K562 (cell line): ENCODE results near the gene SPHKAP. TPM values are rescaled to one million over a fixed set of nuclear protein-coding genes. Genes with fewer than 3 reads are reported as not detected.

ENCODE experiments used
- ATAC-seq: fragments of 200-7000 bp; cut with Tn5 transposase; 3 replicates; pipeline ENCODE4 v1.9.1; 2020; ENCODE audit warnings: moderate library complexity
- BruUV-seq: library from RNA; stranded (reverse); fragments of 400-500 nt; replicated peaks from 2 replicates; lab custom pipeline; 2021; lab: Mats Ljungman, UMichigan
- CTCF ChIA-PET: fragments of 300-600 bp; formaldehyde crosslinking; extraction: SDS; loops from one replicate; lab custom pipeline; 2021; ENCODE audit warnings: low intra/inter-chr PET ratio; lab: Yijun Ruan, JAX
- POLR2A ChIA-PET: fragments of 300-600, 350-650 bp; sonication (Branson Sonifier 250); formaldehyde crosslinking; extraction: SDS; loops from one replicate; lab custom pipeline; 2021; ENCODE audit warnings: antibody characterized with exemption, inconsistent platforms; lab: Yijun Ruan, JAX
- DNase-seq, 4 experiments: peaks; one replicate each; pipeline versions ENCODE4 v3.0.0 to v3.0.0-alpha.2; 2011 to 2018; ENCODE audit warnings: low spot score in 3 of 4, mixed read lengths in 3 of 4; ENCODE audit errors: extremely low read depth in 1 of 4
- FAIRE-seq: peaks from 2 replicates; lab custom pipeline; 2011; peaks lifted over from hg19 to GRCh38; lab: Jason Lieb, UNC
- H2AFZ ChIP-seq: 2 replicates; pipeline ENCODE4 v1.6.0; 2011; ENCODE audit warnings: low read depth, low read length, control low read depth, inconsistent platforms
- H3K27ac ChIP-seq: fragments of 200-600 bp; 3 replicates; pipeline ENCODE4 v1.8.0; 2011; ENCODE audit warnings: low read depth, mild to moderate bottlenecking, control low read depth, inconsistent platforms, low read length, moderate library complexity, mixed read lengths; ENCODE audit errors: extremely low read depth
- H3K27me3 ChIP-seq, 2 experiments: fragments of 300-600 bp in 1 of 2; 2 replicates in 1 of 2; 3 replicates in 1 of 2; pipeline versions ENCODE4 v1.6.0 to v1.8.0; 2011; ENCODE audit warnings: inconsistent platforms in 2 of 2, low read length in 2 of 2, mild to moderate bottlenecking in 1 of 2, mixed read lengths in 1 of 2, moderate library complexity in 1 of 2; ENCODE audit not compliant: control insufficient read depth in 2 of 2, insufficient read depth in 2 of 2
- H3K36me3 ChIP-seq: fragments of 300-600 bp; 3 replicates; pipeline ENCODE4 v1.8.0; 2011; ENCODE audit warnings: mild to moderate bottlenecking, low read length, inconsistent platforms; ENCODE audit not compliant: control insufficient read depth, insufficient read depth
- H3K4me1 ChIP-seq, 2 experiments: fragments of 200-600 bp in 1 of 2; replicated peaks in 1 of 2; 2 replicates in 1 of 2; 3 replicates in 1 of 2; pipeline versions ENCODE4 v1.5.1 to v1.8.0; 2011; ENCODE audit warnings: inconsistent platforms in 2 of 2, low read length in 2 of 2, mild to moderate bottlenecking in 1 of 2, mixed read lengths in 1 of 2, moderate library complexity in 1 of 2; ENCODE audit not compliant: control insufficient read depth in 2 of 2, insufficient read depth in 2 of 2
- H3K4me2 ChIP-seq: 2 replicates; pipeline ENCODE4 v1.6.1; 2011; ENCODE audit warnings: low read length, control low read depth, inconsistent platforms, mixed read lengths; ENCODE audit not compliant: insufficient read depth
- H3K4me3 ChIP-seq: fragments of 200-600 bp; sonication (generic), shearing (Covaris generic); 2 replicates; pipeline ENCODE4 v1.5.1; 2016; ENCODE audit warnings: control low read depth, inconsistent platforms
- H3K79me2 ChIP-seq: fragments of 200-600 bp; 3 replicates; pipeline ENCODE4 v1.8.0; 2011; ENCODE audit warnings: low read length, inconsistent platforms; ENCODE audit not compliant: control insufficient read depth, insufficient read depth
- H3K9ac ChIP-seq, 2 experiments: 2 replicates each; pipeline versions ENCODE4 v1.6.0 to v1.6.1; 2011; ENCODE audit warnings: low read depth in 2 of 2, low read length in 2 of 2, control low read depth in 1 of 2, inconsistent platforms in 1 of 2, mild to moderate bottlenecking in 1 of 2, mixed read lengths in 1 of 2; ENCODE audit not compliant: insufficient read depth in 1 of 2
- H3K9me1 ChIP-seq: one replicate; pipeline ENCODE4 v1.6.0; 2011; ENCODE audit warnings: inconsistent platforms, mild to moderate bottlenecking, low read length, moderate library complexity; ENCODE audit not compliant: control insufficient read depth, insufficient read depth
- H3K9me3 ChIP-seq: replicated peaks from 2 replicates; pipeline ENCODE4 v1.5.1; 2011; ENCODE audit warnings: low read depth, low read length, inconsistent platforms; ENCODE audit not compliant: control insufficient read depth, insufficient read depth
- H4K20me1 ChIP-seq: replicated peaks from 2 replicates; pipeline ENCODE4 v1.6.1; 2011; ENCODE audit warnings: low read length, inconsistent platforms, mixed read lengths; ENCODE audit not compliant: control insufficient read depth, insufficient read depth
- AFF4 ChIP-seq: sonication (generic); formaldehyde crosslinking; IDR thresholded peaks from 2 replicates; pipeline ENCODE4 v1.8.0; 2023; ENCODE audit warnings: mild to moderate bottlenecking, missing genetic modification reagents
- CBX2 ChIP-seq: fragments of 200-600 bp; sonication (generic); IDR thresholded peaks from one replicate; pipeline ENCODE4 v1.6.1; 2012; ENCODE audit warnings: mild to moderate bottlenecking, low read length, inconsistent platforms; ENCODE audit not compliant: insufficient read depth, poor library complexity, severe bottlenecking
- ELK1 ChIP-seq: sonication (generic); formaldehyde crosslinking; IDR thresholded peaks from 2 replicates; pipeline ENCODE4 v1.8.1; 2022; ENCODE audit warnings: missing genetic modification reagents
- GMEB1 ChIP-seq: fragments of 250-450 bp; sonication (Bioruptor Pico); IDR thresholded peaks from 2 replicates; pipeline ENCODE4 v1.4.0; 2020; ENCODE audit warnings: mild to moderate bottlenecking
- GTF2E2 ChIP-seq: fragments of 200-800 bp; sonication (Bioruptor generic); IDR thresholded peaks from 2 replicates; pipeline ENCODE4 v1.6.1; 2016; ENCODE audit warnings: missing genetic modification characterization, missing compliant biosample characterization
- PHF20 ChIP-seq: fragments of 450-650 bp; IDR thresholded peaks from 2 replicates; pipeline ENCODE4 v1.6.1; 2018; ENCODE audit not compliant: partially characterized antibody
- RHOXF2B ChIP-seq: fragments of 250-450 bp; sonication (Bioruptor Pico); conservative IDR thresholded peaks from 2 replicates; pipeline ENCODE4 v1.5.1; 2021
- SP2 ChIP-seq: IDR thresholded peaks from 2 replicates; pipeline ENCODE4 v1.6.1; 2011; ENCODE audit warnings: mild to moderate bottlenecking, low read depth, low read length, moderate library complexity; ENCODE audit not compliant: poor library complexity, severe bottlenecking; ENCODE audit errors: extremely low read depth
- SRF ChIP-seq, 2 experiments: fragments of 250-450, 450-650 bp in 1 of 2; sonication (Bioruptor Pico) in 1 of 2; sonication (generic) in 1 of 2; formaldehyde crosslinking; IDR thresholded peaks; 2 replicates each; pipeline versions ENCODE4 v1.5.0 to v1.5.1; 2020 to 2022; ENCODE audit warnings: mild to moderate bottlenecking in 1 of 2, missing genetic modification reagents in 1 of 2
- STAG1 ChIP-seq: sonication (generic); formaldehyde crosslinking; IDR thresholded peaks from 2 replicates; pipeline ENCODE4 v1.5.0; 2020; ENCODE audit warnings: missing genetic modification reagents, borderline replicate concordance
- USF1 ChIP-seq: sonication (generic); formaldehyde crosslinking; IDR thresholded peaks from 2 replicates; pipeline ENCODE4 v1.9.0; 2022; ENCODE audit warnings: mild to moderate bottlenecking, missing genetic modification reagents
- YBX1 ChIP-seq: fragments of 450-650 bp; IDR thresholded peaks from 2 replicates; pipeline ENCODE4 v1.7.1; 2016; ENCODE audit warnings: mild to moderate bottlenecking
- ZBTB7A ChIP-seq: IDR thresholded peaks from 2 replicates; pipeline ENCODE4 v1.6.1; 2011; ENCODE audit warnings: low read depth, mild to moderate bottlenecking, low read length, moderate library complexity, borderline replicate concordance; ENCODE audit not compliant: control insufficient read depth
- ZNF143 ChIP-seq: sonication (generic); formaldehyde crosslinking; IDR thresholded peaks from 2 replicates; pipeline ENCODE4 v1.9.0; 2022; ENCODE audit warnings: mild to moderate bottlenecking, missing genetic modification reagents
- ZNF766 ChIP-seq: fragments of 200-800 bp; sonication (Bioruptor generic); conservative IDR thresholded peaks from 2 replicates; pipeline ENCODE4 v1.6.1; 2016; ENCODE audit warnings: missing genetic modification characterization, missing compliant biosample characterization
- WGBS: fragments of 100-300 bp; shearing (Covaris generic); methylation state at CpG from one replicate; pipeline ENCODE4 v1.1.6; 2016; ENCODE audit warnings: low coverage, mixed read lengths; ENCODE audit not compliant: insufficient coverage; ENCODE audit errors: missing lambda C conversion rate; 5-methylcytosine and 5-hydroxymethylcytosine counted together
- in situ Hi-C: fragments of 300-500 bp; cut with MboI; formaldehyde crosslinking; loops from 4 replicates; pipeline ENCODE4 v1.15.0; 2018; ENCODE audit warnings: inconsistent platforms, mixed read lengths
- intact Hi-C: fragments of 100-400 bp; cut with micrococcal nuclease; formaldehyde crosslinking; loops from 2 replicates; pipeline ENCODE4 v1.14.2; 2022
- polyA plus RNA-seq, 8 experiments: library from polyadenylated mRNA; depleted of rRNA in 4 of 8; stranded (reverse) in 5 of 8; unstranded in 3 of 8; fragments of >200 nt; fragmentation: Nextera tagmentation in 2 of 8; fragmentation: Illumina TruSeq in 1 of 8; extraction: Ambion mirVana in 2 of 8; extraction: Trizol in 1 of 8; gene quantifications; 2 replicates each; pipeline versions ENCODE4 v1.2.1 to v1.2.3, GENCODE V29; 2011 to 2014; ENCODE audit warnings: inconsistent platforms in 1 of 8, missing spikeins in 1 of 8
- total RNA-seq, 7 experiments: library from RNA; depleted of rRNA in 6 of 7; stranded (reverse); fragments of >200 nt in 6 of 7; fragmentation: Illumina TruSeq in 2 of 7; extraction: Trizol in 2 of 7; gene quantifications; 2 replicates each; pipeline versions ENCODE4 v1.2.1 to v1.2.3, GENCODE V29; 2011 to 2021; ENCODE audit warnings: low replicate concordance in 1 of 7

SPHKAP gene
- total and polyA plus RNA-seq, 9 of the 15 experiments (the other 6 are each of a cell fraction or from before 2014, with no cell fraction given), result not detected

- no peaks in the 10 kb centered on the region for H4K20me1 ChIP-seq
- TF ChIP-seq ELK1 (CRISPR knock-in tag) (no peak), ZBTB7A (no peak), SRF (CRISPR knock-in tag; IDR thresholded peaks at IDR 0.05) (no peak), GTF2E2 (tag) (no peak), GMEB1 (CRISPR knock-in tag) (no peak), ZNF143 (CRISPR knock-in tag) (no peak), STAG1 (CRISPR knock-in tag) (no peak), CBX2 (no peak), PHF20 (no peak), USF1 (no peak), RHOXF2B (CRISPR knock-in tag) (no peak), AFF4 (CRISPR knock-in tag) (no peak), ZNF766 (CRISPR knock-in tag) (no peak), SP2 (no peak), YBX1 (no peak)
Measured at GRCh38 chr2:227942021-227942420, 239.5 kb downstream of the SPHKAP start.

More at GRCh38 chr2:227942021-227942420, 239.5 kb downstream of the SPHKAP start:
- ATAC-seq (no peak), DNase-seq (no peak), FAIRE-seq (no peak)
- H3K36me3 ChIP-seq, result no peaks in the 10 kb centered on the region
- no peaks in the 10 kb centered on the region for H3K79me2 ChIP-seq
- 4% methylated on average over 2 of the region's 2 CpGs for WGBS
- H3K27ac ChIP-seq, result no peak overlapping the region
- no peak overlapping the region for H3K4me2 ChIP-seq
- H3K27me3 ChIP-seq, result no peaks in the 10 kb centered on the region
- H3K9me3 ChIP-seq, result 0 out of 2 replicates have a peak, but pooled peaks cover 3% of the 10 kb centered on the region
- BruUV-seq, result no TSS peak
- H3K9ac ChIP-seq, result no peak overlapping the region
- H3K4me1 ChIP-seq, result no peaks in the 10 kb centered on the region
- POLR2A ChIA-PET, result no interaction called here
- H2AFZ ChIP-seq, result no peak overlapping the region
- CTCF ChIA-PET, result no interaction called here
- H3K9me1 ChIP-seq, result no peaks in the 10 kb centered on the region
- in situ Hi-C loops (no loop called here), intact Hi-C loops (no loop called here)
- no peak overlapping the region for H3K4me3 ChIP-seq
